GM08714 (cell line): ENCODE measurements around the gene GRIN2A.

Experiments used
- H3K4me3 ChIP-seq: fragments of 200-500 bp; sonication (Bioruptor generic); 2 replicates; pipeline ENCODE4 v1.5.1; 2014; ENCODE audit warnings: mild to moderate bottlenecking, low read length, inconsistent platforms
- ZNF274 ChIP-seq: IDR thresholded peaks from 2 replicates; pipeline ENCODE4 v1.6.1; 2012; ENCODE audit warnings: mild to moderate bottlenecking, low read depth, low read length

GRIN2A gene

GRCh38 chr16:9813665-9814064 lies 368.6 kb downstream of the GRIN2A start:
- H3K4me3 ChIP-seq = no peak overlapping the region
- no peak for TF ChIP-seq ZNF274

- no peak for TF ChIP-seq ZNF274
- H3K4me3 ChIP-seq = no peak overlapping the region
Measured at GRCh38 chr16:9808210-9808609, 374.0 kb downstream of the GRIN2A start.

GRCh38 chr16:9807302-9807701 lies 374.9 kb downstream of the GRIN2A start:
- TF ChIP-seq ZNF274 = no peak
- H3K4me3 ChIP-seq = no peak overlapping the region

- TF ChIP-seq ZNF274 = no peak
- no peak overlapping the region for H3K4me3 ChIP-seq
Measured at GRCh38 chr16:9805109-9805508, 377.1 kb downstream of the GRIN2A start.

- H3K4me3 ChIP-seq = no peak overlapping the region
- no peak for TF ChIP-seq ZNF274
Measured at GRCh38 chr16:9802160-9802559, 380.1 kb downstream of the GRIN2A start.

- no peak overlapping the region for H3K4me3 ChIP-seq
- TF ChIP-seq ZNF274 = no peak
Measured at GRCh38 chr16:9801651-9802050, 380.6 kb downstream of the GRIN2A start.

GRCh38 chr16:9800186-9800738 lies 382.0 kb downstream of the GRIN2A start:
- no peak overlapping the region for H3K4me3 ChIP-seq
- no peak for TF ChIP-seq ZNF274

GRCh38 chr16:9798952-9799580 lies 383.2 kb downstream of the GRIN2A start:
- H3K4me3 ChIP-seq = no peak overlapping the region
- no peak for TF ChIP-seq ZNF274

GRCh38 chr16:9798474-9798873 lies 383.8 kb downstream of the GRIN2A start:
- no peak for TF ChIP-seq ZNF274

GRCh38 chr16:9797306-9797705 lies 384.9 kb downstream of the GRIN2A start:
- TF ChIP-seq ZNF274 = no peak
- no peak overlapping the region for H3K4me3 ChIP-seq

More at GRCh38 chr16:9798474-9798873, 383.8 kb downstream of the GRIN2A start:
- H3K4me3 ChIP-seq = no peak overlapping the region

GRCh38 chr16:9793623-9794022 lies 388.6 kb downstream of the GRIN2A start:
- no peak for TF ChIP-seq ZNF274
- no peak overlapping the region for H3K4me3 ChIP-seq

- no peak overlapping the region for H3K4me3 ChIP-seq
- no peak for TF ChIP-seq ZNF274
Measured at GRCh38 chr16:9791556-9791955, 390.7 kb downstream of the GRIN2A start.

GRCh38 chr16:9790199-9790598 lies 392.0 kb downstream of the GRIN2A start:
- no peak for TF ChIP-seq ZNF274
- H3K4me3 ChIP-seq = no peak overlapping the region

GRCh38 chr16:9787717-9788116 lies 394.5 kb downstream of the GRIN2A start:
- no peak for TF ChIP-seq ZNF274
- H3K4me3 ChIP-seq = no peak overlapping the region

- no peak overlapping the region for H3K4me3 ChIP-seq
Measured at GRCh38 chr16:9780831-9781230, 401.4 kb downstream of the GRIN2A start.

GRCh38 chr16:9778849-9779248 lies 403.4 kb downstream of the GRIN2A start:
- H3K4me3 ChIP-seq = no peak overlapping the region
- TF ChIP-seq ZNF274 = no peak

More at GRCh38 chr16:9780831-9781230, 401.4 kb downstream of the GRIN2A start:
- no peak for TF ChIP-seq ZNF274
